ENCODE measurements around the gene IRF2BPL.

The IRF2BPL gene

DNA sequence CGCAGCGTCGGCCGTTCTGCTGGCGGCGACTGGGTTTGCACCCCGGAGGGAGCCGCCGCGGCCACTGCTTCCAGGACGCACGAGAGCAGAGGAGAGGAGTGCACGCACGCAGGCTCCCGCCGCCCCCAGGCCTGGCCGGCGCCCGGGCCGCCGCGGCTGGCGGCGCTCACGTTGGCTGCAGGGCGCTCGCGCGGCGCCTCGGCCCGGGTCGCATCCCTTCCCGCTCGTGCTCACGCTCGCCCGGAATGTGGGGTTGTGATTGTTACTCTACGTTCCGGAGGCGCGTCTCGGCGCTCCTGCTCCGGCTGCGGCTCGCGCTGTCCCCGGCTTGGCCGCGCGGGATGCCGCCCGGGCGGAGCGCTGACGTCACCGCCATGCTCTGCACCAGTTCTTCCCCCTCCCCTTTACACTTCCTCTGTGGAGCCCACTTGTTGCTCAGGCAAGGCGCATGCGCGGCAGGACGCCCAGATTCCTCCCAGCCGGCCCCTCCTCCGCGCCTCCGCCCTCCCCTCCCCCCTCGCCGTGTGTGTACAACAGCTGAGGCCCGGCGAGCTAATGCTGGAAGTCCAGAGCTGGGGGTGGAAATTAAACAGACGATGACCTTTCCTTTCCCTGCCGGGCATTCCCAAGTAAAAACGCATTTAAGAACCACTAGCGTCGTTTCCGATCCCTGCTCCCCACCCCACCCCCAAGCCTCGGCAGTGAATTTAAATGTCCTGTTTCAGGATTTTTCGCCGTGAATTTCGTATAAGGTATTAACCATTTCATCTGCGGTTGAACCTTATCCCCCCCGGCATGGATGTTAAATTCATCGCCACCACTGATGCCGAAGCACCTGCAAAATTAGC lies at the start of gene IRF2BPL:
TSS of gene IRF2BPL (minus strand) at position 325 of the 848 bp plus-strand sequence. CDS start 916 bp downstream, outside the sequence.
- peak; percentile 93 for DNase-seq

DNA sequence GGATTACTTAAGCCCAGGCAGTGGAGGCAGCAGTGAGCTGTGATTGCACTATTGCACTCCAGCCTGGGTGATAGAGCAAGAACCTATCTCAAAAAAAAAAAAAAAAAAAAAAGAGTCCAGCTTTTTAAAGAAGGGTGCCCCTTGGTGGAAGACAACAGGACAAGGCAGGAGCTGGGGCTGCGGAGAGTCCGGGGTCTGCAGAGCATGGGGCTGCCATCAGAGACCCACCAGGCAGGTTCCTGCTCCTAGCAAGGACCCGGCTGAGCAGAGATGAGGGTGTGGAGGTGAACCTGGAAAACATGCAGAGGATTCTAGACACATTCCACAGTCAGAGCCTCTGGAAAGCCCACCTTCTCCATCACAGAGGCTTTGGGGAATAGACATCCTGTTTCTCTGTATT lies 48.5 kb upstream of the IRF2BPL start:
- DNase-seq = no peak

DNA sequence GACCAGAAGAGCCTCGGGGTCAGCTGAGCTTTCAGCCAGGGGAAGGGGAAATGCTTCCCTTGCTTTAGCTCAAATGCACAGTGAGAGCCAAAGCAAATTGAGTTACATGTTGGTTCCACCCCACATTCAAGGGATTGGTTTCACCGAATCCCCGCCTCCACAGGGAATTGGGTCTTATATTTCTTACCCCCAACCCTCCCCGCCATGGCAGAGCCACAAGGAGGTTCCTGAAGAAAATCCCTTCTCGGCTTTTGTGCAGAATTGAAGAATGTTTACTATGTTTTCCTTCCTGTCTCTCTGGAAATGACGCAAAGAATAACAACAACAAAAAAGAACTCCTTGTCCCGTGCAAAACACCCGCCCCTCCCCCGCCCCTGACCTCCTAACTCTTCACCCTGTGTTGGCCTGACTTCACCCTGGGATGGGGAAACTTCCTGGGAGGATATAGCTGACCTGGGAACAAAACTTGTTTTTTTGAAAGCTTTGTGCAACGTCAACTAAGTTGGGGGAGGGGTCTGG lies 47.7 kb upstream of the IRF2BPL start:
- no peak for DNase-seq

GRCh38 chr14:77074969-77075368 lies 46.5 kb upstream of the IRF2BPL start:
- no peak for DNase-seq

- DNase-seq = no peak
These were observed 43.5 kb upstream of the IRF2BPL start for GRCh38 chr14:77071938-77072388.

- no peak for DNase-seq
These were observed 41.0 kb upstream of the IRF2BPL start for GRCh38 chr14:77069551-77069950.

GRCh38 chr14:77068517-77069200 lies 40.2 kb upstream of the IRF2BPL start:
- DNase-seq = no peak

DNA sequence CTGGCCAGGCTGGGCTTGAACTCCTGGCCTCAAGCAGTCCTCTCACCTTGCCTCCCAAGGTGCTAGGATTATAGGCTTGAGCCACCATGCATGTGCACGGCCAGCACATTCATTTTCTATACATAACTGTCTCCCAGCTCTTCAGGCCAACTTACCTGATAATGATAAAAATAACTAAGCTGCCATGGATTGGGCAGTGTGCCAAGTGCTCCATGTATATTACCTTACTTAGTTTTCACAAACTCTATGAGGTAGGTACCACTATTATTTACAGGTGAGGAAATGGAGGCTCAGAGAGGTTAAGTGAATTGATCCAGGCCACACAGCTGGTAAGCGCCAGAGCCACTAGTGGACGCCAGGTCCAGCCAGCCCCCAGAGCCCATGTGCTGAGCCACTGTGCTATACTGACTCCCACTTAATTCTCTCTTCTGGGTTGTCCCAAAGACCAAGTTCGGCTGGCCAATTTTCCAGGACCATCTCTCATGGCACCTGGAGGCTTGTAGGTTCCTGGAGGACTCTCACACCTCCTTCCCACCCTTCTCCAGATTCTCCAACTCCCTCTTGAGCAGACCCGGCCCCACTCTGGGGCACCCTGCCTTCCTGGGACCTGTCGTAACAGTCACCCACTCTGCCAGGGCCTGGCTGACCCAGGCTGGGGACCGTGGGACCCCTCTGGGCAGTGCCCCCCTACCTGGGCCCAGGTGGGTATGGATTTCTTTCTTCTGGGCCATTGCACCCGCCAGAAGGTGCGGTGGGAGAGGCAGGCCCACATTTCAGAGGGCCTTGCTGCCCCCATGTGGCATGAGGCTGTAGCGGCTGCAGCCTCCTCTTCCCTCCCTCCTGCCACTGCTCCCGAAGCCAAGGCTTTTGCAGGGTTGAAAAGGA lies 39.4 kb upstream of the IRF2BPL start:
- peak; percentile 42 for DNase-seq

- DNase-seq = no peak
These were observed 38.2 kb upstream of the IRF2BPL start for GRCh38 chr14:77066578-77067172.

DNA sequence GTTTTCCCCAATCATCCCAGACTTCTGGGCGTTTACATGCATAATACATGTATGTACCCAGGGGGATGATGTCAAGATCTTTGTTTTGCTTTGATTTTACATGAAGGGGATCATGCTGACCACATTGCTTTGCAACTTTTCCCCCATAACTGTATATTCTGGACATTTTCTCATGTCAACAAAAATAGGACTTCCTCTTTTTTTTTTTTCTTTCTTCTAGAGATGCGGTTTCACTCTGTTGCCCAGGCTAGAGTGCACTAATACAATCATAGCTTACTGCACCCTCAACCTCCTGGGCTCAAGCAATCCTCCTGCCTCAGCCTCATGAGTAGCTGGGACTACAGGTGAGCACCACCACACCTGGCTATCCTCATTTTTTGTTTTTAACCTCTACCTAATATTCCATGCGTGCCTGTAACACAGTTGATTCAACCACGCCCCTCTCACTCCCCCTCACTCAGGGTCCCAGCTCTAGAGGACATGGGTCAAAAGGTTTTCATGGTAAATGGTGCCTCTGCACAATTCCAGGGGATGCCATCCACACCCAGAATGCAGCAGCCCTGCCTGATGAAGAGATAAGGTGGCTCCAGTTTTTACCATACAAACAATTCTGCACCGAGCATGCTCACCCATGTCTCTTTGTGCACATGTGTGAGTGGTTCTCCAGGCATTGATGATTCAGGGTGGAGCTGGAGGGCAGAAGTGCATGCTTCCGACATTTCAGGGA lies 37.5 kb upstream of the IRF2BPL start:
- no peak for DNase-seq

- peak; percentile 24 for DNase-seq
These were observed 36.1 kb upstream of the IRF2BPL start for GRCh38 chr14:77064521-77065178.

GRCh38 chr14:77063571-77064171 lies 35.2 kb upstream of the IRF2BPL start:
- peak; percentile 78 for DNase-seq

DNA sequence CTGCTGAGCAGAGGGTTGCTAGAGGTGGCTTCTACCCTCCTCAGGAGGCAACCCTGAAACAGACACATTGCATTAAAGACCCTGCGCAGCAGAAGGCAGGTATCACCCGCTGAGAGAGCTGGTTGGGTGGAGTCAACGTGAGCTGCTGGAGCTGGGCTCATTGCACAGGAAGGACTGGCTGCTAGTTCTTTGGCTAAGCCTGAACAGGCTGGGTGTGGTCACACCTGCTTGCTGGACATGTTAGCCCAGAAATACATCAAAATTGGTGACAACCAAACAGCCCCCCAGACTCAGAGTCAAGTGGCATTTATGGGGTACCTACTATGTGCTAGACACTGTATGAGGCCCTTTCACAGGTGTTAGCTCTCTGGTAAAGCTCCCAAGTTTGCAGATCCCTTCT lies 33.8 kb upstream of the IRF2BPL start:
- DNase-seq = no peak

DNA sequence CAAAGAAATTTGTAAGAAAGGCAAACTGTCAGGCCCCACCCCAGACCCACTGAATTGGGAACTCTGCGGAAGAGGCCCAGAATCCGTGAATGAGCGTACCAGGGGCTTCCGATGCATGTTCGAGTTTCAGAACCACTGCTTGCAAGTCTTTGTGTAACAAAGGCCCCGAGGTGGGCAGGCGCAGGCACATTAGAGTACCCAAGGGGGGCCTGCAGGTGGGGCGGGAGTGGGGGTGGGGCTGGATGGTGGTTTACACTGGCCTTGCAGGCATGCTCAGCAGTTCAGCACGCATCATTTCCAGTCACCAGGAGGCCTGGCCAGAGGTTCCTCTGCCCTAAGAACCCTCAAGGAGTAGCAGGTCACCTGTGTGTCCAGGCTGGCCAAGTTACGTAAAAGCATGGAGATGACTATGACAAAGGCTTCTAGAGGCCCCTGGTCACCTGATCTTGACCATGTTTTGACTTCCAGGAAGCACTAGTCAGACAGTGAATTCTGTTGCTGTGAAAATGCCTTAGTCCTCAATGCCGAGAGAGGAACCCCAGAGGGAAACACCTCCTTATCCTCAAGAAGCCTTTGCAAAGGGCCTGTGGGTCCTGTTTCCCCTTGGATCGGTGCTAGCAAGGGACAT lies 33.2 kb upstream of the IRF2BPL start:
- DNase-seq = no peak

DNA sequence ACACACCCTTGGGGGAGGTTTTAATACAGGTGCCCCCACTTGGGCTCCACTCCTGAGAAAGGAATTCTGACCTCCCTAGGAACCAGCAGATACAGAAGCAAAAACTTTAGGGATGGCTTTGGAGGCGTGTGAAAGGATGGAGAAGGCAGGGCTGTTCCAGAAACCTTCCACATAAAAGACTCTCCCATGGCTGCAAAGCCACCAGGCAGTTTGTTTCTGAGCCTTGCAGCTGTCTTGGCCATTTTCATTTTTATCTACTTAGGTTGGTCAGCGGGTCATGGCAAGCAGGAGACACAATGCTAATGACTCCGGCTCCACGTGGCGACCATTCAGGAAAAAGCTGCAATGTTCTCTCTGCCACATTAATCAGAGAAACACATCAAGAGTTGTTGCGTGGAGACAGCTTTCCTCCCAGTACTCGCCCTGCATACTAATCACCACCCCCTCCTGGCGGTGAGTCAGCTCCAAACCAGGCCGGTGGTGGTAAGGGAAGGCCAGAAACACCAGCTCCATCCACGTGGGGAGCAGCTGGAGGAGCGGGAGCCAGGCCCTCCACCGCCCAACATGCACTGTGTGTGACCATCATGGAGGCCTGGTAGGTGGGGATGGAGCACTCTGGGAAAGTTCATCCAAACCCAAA lies 30.9 kb upstream of the IRF2BPL start:
- peak; percentile 81 for DNase-seq

DNA sequence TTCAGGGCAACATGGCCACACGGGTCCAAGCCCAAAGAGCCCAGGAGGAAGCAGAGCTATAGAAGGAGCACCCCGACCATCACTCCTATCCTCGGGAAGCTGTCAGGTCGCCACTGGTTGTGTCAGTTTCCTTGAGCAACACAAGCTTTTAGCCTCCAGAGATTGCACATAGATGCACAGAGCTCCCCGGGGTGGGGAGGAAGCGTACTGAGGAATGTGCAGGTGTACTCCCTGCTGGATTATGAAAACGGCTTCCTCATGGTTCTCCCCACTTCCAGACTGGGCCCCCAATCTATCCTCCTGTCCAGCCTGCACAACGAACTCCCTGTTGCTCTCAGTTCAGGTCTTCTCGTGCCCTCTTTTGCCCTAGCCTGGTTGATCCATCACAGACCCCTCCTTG lies 30.3 kb upstream of the IRF2BPL start:
- no peak for DNase-seq

GRCh38 chr14:77058117-77058516 lies 29.6 kb upstream of the IRF2BPL start:
- no peak for DNase-seq

DNA sequence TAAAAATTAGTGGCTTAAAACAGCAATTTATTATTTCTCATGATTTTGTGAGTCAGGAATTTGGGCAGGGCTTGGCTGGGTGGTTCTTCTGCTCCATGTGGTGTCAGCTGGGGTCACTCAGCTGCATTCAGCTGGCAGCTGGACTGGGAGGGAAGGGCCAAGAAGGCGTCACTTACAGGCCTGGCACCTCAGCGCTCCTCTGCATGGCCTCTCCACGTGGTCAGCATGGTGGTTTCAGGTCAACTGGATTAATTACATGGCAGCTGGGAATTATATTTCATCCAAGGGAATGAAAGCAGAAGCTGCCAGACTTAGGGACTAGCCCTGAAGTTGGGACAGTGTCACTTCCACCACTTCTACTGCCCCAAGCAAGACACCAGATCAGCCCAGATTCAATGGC lies 27.5 kb upstream of the IRF2BPL start:
- no peak for DNase-seq

- DNase-seq = no peak
These were observed 26.8 kb upstream of the IRF2BPL start for GRCh38 chr14:77055306-77055705.

Measured in DMS 273 treated with DMSO at 0.1 percent for 48 hours (cell line).